ENCODE measurements around the gene MIS12. TPM values are rescaled to one million over a fixed set of nuclear protein-coding genes. Genes with fewer than 3 reads are reported as not detected.

The MIS12 gene
- total and polyA plus RNA-seq, 2 donors (not counting 1 experiment from before 2014, with no cell fraction given) = 20.9 to 41.1 TPM

DNA sequence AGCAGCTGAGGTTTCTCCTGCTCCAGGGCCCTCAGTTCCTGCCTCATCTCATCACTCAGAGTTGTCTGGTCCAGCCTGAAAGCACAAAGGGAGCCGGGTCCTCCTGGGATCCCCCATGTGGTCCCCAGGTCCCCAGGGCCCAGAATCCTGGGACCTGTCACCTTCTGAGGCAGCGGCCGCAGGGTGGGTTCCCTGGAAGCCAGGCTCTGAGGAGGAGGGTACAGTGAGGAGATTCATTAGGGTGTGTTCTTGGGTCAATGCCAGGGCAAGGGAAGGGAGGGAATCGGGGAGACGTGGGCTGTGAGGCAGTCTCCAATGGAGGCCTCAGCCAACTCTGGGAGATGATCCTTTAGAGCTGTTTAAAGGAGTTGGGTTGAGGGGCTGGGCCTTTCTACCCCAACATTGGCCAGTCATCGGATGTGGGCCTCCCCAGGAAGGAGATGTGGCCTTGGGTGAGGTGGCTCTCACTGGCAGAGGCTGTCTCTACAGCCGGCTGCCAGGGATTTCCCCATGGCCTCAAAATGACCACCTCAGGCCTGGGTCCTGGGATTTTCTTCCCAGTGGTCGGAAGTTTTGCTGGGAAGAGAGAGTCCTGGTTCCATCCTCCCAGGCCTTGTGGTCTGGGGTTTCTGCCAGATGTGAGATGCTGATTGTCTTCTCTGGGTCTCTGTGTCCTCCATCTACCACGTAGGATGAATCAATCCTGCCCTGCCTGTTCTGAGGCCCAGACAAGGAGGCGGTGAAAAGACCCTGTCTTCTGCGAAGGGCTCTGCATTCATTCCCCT lies 50.7 kb downstream of the MIS12 start:
- H3K9ac ChIP-seq (ENCODE audit: low read length) = no peak overlapping the region
- CTCF ChIA-PET = no interaction called here
- TF ChIP-seq, protein P1, sequence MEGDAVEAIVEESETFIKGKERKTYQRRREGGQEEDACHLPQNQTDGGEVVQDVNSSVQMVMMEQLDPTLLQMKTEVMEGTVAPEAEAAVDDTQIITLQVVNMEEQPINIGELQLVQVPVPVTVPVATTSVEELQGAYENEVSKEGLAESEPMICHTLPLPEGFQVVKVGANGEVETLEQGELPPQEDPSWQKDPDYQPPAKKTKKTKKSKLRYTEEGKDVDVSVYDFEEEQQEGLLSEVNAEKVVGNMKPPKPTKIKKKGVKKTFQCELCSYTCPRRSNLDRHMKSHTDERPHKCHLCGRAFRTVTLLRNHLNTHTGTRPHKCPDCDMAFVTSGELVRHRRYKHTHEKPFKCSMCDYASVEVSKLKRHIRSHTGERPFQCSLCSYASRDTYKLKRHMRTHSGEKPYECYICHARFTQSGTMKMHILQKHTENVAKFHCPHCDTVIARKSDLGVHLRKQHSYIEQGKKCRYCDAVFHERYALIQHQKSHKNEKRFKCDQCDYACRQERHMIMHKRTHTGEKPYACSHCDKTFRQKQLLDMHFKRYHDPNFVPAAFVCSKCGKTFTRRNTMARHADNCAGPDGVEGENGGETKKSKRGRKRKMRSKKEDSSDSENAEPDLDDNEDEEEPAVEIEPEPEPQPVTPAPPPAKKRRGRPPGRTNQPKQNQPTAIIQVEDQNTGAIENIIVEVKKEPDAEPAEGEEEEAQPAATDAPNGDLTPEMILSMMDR (IDR thresholded peaks at IDR 0.05) = no peak
- TF ChIP-seq EZH2 (IDR thresholded peaks at IDR 0.05; ENCODE audit: borderline replicate concordance, insufficient read depth, low read depth, low read length, poor library complexity, severe bottlenecking) = no peak
- Mint-ChIP-seq H3K4me1 (no peaks in the 10 kb centered on the region), H3K27ac (no peak overlapping the region), H3K9me3 (ENCODE audit: insufficient read depth) (no peaks in the 10 kb centered on the region), H3K4me3 (no peak overlapping the region), H3K27me3 (no peaks in the 10 kb centered on the region)
- no peak overlapping the region for H3K4me2 ChIP-seq (replicated peaks; ENCODE audit: low read depth, low read length, poor library complexity, severe bottlenecking)
- no peaks in the 10 kb centered on the region for H3K9me3 ChIP-seq (ENCODE audit: control extremely low read depth in 1 of 3, control insufficient read depth in 2 of 3, insufficient read depth in 1 of 3, low read length in 2 of 3)
- no peak overlapping the region for H3K27ac ChIP-seq (ENCODE audit: low read length in 2 of 2)
- DNase-seq (no peak), ATAC-seq (ENCODE audit: low read depth) (no peak)
- no peak overlapping the region for H3K4me3 ChIP-seq (ENCODE audit: control extremely low read depth in 1 of 5, extremely low read depth in 1 of 5, insufficient read depth in 1 of 5, low read depth in 2 of 5, low read length in 4 of 5)
- WGBS (ENCODE audit: insufficient coverage) = 93% methylated on average over 8 of the region's 11 CpGs
- H3K27me3 ChIP-seq (replicated peaks in 1 of 4; ENCODE audit: control extremely low read depth in 1 of 4, control insufficient read depth in 3 of 4, insufficient read depth in 4 of 4, low read length in 3 of 4) = no peaks in the 10 kb centered on the region
- POLR2A ChIA-PET = no interaction called here
- H3K36me3 ChIP-seq (replicated peaks in 1 of 2; ENCODE audit: control extremely low read depth in 1 of 2, control insufficient read depth in 1 of 2, extremely low read depth in 1 of 2, insufficient read depth in 2 of 2, low read length in 1 of 2) = peaks cover 6 to 68% of the 10 kb centered on the region in 2 experiments
- no peak overlapping the region for H2AFZ ChIP-seq (ENCODE audit: insufficient read depth, low read depth, low read length, poor library complexity, severe bottlenecking)
- intact Hi-C loops (cut with micrococcal nuclease) = no loop called here
- H4K20me1 ChIP-seq (ENCODE audit: control insufficient read depth, insufficient read depth, low read length, poor library complexity, severe bottlenecking) = no peaks in the 10 kb centered on the region
- no peaks in the 10 kb centered on the region for H3K79me2 ChIP-seq (ENCODE audit: control insufficient read depth, insufficient read depth, low read length)
- H3K4me1 ChIP-seq (ENCODE audit: control insufficient read depth in 2 of 2, insufficient read depth in 2 of 2, low read length in 2 of 2) = no peaks in the 10 kb centered on the region

DNA sequence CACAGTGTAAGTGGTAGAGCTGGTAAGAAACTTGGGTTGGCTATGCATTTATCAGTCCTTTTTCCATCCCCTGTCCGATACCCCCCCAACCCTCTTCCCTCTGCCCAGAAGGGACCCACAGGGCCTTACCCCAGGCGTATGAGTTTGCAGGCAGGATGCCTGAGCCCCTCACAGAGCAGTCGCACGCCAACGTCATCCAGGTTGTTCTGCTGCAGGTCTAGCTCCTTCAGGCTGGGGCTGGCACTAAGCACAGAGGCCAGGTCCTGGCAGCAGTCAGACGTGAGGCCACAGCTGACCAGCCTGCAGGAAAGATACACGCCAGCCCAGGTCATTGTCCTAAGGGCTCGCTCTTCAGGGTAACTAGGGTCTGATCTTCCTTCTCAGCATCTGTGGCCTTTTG lies 52.9 kb downstream of the MIS12 start:
- Mint-ChIP-seq H3K27ac (no peak overlapping the region), H3K4me1 (no peaks in the 10 kb centered on the region), H3K4me3 (no peak overlapping the region), H3K9me3 (ENCODE audit: insufficient read depth) (no peaks in the 10 kb centered on the region), H3K27me3 (no peaks in the 10 kb centered on the region)
- no peak for DNase-seq
- Histone ChIP-seq H3K4me3 (ENCODE audit: control extremely low read depth in 1 of 5, extremely low read depth in 1 of 5, insufficient read depth in 1 of 5, low read depth in 2 of 5, low read length in 4 of 5) (no peak overlapping the region), H3K4me1 (ENCODE audit: control insufficient read depth in 2 of 2, insufficient read depth in 2 of 2, low read length in 2 of 2) (no peaks in the 10 kb centered on the region), H3K27ac (ENCODE audit: low read length in 2 of 2) (no peak overlapping the region), H3K9me3 (ENCODE audit: control extremely low read depth in 1 of 3, control insufficient read depth in 2 of 3, insufficient read depth in 1 of 3, low read length in 2 of 3) (no peaks in the 10 kb centered on the region), H3K36me3 (replicated peaks in 1 of 2; ENCODE audit: control extremely low read depth in 1 of 2, control insufficient read depth in 1 of 2, extremely low read depth in 1 of 2, insufficient read depth in 2 of 2, low read length in 1 of 2) (peaks cover 4 to 73% of the 10 kb centered on the region in 2 experiments), H3K4me2 (replicated peaks; ENCODE audit: low read depth, low read length, poor library complexity, severe bottlenecking) (no peak overlapping the region), H3K79me2 (ENCODE audit: control insufficient read depth, insufficient read depth, low read length) (no peaks in the 10 kb centered on the region), H3K27me3 (replicated peaks in 1 of 4; ENCODE audit: control extremely low read depth in 1 of 4, control insufficient read depth in 3 of 4, insufficient read depth in 4 of 4, low read length in 3 of 4) (no peaks in the 10 kb centered on the region), H2AFZ (ENCODE audit: insufficient read depth, low read depth, low read length, poor library complexity, severe bottlenecking) (no peak overlapping the region), H4K20me1 (ENCODE audit: control insufficient read depth, insufficient read depth, low read length, poor library complexity, severe bottlenecking) (no peaks in the 10 kb centered on the region), H3K9ac (ENCODE audit: low read length) (no peak overlapping the region)
- CTCF ChIA-PET = no interaction called here
- over 99% methylated on average over 8 of the region's 8 CpGs for WGBS (ENCODE audit: insufficient coverage)
- no peak for TF ChIP-seq EZH2 (IDR thresholded peaks at IDR 0.05; ENCODE audit: borderline replicate concordance, insufficient read depth, low read depth, low read length, poor library complexity, severe bottlenecking)
- TF ChIP-seq, protein P1 (IDR thresholded peaks at IDR 0.05) = no peak
- POLR2A ChIA-PET = no interaction called here
- no peak for ATAC-seq (ENCODE audit: low read depth)
- intact Hi-C loops (cut with micrococcal nuclease) = no loop called here

All from B cell (primary cell).